PC-3 (cell line): ENCODE results near the gene BNC1.

Source experiments
- EZH2 ChIP-seq: fragments of 300-600 bp; sonication (generic); IDR thresholded peaks from one replicate; pipeline ENCODE4 v1.6.1; 2017; ENCODE audit warnings: antibody characterized with exemption, mild to moderate bottlenecking, low read length; ENCODE audit not compliant: unreplicated experiment
- TF ChIP-seq, protein P1 (sequence below): fragments of 300-600 bp; sonication (generic); conservative IDR thresholded peaks from 2 replicates; pipeline ENCODE4 v1.5.1; 2017; ENCODE audit warnings: antibody characterized with exemption, low read depth, mild to moderate bottlenecking, low read length

DNA sequence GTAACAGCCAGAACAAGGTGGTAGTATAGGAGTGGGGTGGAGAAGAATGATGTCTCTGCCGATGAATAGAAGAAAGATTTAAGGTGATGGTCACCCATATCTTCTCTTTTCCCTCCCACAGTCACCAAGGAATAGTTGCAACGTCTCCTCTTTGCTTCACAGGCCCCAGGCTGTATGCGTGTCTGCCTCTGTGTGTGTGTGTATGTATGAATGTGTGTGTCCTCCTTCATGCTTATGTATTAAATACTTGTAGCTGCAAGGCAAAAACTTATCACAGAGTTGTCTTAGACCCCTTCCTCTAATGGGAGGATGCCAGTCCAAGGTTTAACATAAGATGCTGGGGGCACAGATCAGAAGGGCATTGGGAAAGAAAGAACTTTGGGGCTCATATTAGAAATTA is 19.1 kb upstream of the BNC1 start:
- TF ChIP-seq, protein P1, sequence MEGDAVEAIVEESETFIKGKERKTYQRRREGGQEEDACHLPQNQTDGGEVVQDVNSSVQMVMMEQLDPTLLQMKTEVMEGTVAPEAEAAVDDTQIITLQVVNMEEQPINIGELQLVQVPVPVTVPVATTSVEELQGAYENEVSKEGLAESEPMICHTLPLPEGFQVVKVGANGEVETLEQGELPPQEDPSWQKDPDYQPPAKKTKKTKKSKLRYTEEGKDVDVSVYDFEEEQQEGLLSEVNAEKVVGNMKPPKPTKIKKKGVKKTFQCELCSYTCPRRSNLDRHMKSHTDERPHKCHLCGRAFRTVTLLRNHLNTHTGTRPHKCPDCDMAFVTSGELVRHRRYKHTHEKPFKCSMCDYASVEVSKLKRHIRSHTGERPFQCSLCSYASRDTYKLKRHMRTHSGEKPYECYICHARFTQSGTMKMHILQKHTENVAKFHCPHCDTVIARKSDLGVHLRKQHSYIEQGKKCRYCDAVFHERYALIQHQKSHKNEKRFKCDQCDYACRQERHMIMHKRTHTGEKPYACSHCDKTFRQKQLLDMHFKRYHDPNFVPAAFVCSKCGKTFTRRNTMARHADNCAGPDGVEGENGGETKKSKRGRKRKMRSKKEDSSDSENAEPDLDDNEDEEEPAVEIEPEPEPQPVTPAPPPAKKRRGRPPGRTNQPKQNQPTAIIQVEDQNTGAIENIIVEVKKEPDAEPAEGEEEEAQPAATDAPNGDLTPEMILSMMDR: no peak
- no peak for TF ChIP-seq EZH2
